ENCODE measurements around the gene TNIK. TPM values are rescaled to one million over a fixed set of nuclear protein-coding genes. Genes with fewer than 3 reads are reported as not detected.

Gene TNIK
- total and polyA plus RNA-seq, 2 of the 13 experiments (the other 11 are each of a cell fraction or from before 2014, with no cell fraction given), result 0.15 to 0.22 TPM

- TF ChIP-seq KAT7 (CRISPR knock-in tag; IDR thresholded peaks at IDR 0.05; ENCODE audit: borderline replicate concordance) (0 out of 2 replicates have a peak, but pooled peaks have one; percentile 37), ZSCAN31 (CRISPR knock-in tag; IDR thresholded peaks at IDR 0.05; ENCODE audit: low read depth) (no peak), ARID2 (CRISPR knock-in tag; IDR thresholded peaks at IDR 0.05; ENCODE audit: borderline replicate concordance) (0 out of 2 replicates have a peak, but pooled peaks have one; percentile 20), ZNF569 (CRISPR knock-in tag; IDR thresholded peaks at IDR 0.05; ENCODE audit: borderline replicate concordance) (no peak; the same call in 1 of the 2 replicates), POLR2A (IDR thresholded peaks at IDR 0.05; ENCODE audit: insufficient read depth in 1 of 2, low read depth in 2 of 2, low read length in 2 of 2) (no peak), NR2F1 (CRISPR knock-in tag; IDR thresholded peaks at IDR 0.05) (peak; percentile 70 to 90), ZNF337 (CRISPR knock-in tag; IDR thresholded peaks at IDR 0.05; ENCODE audit: borderline replicate concordance, low read depth) (no peak), ZSCAN20 (CRISPR knock-in tag; IDR thresholded peaks at IDR 0.05; ENCODE audit: borderline replicate concordance) (no peak), ZNF772 (CRISPR knock-in tag; IDR thresholded peaks at IDR 0.05) (peak; percentile 22; the same call in 1 of the 2 replicates), WIZ (CRISPR knock-in tag; IDR thresholded peaks at IDR 0.05) (no peak), MIXL1 (CRISPR knock-in tag; IDR thresholded peaks at IDR 0.05) (peak; percentile 91), NFE2 (CRISPR knock-in tag; IDR thresholded peaks at IDR 0.05) (no peak), KMT2A (CRISPR knock-in tag; IDR thresholded peaks at IDR 0.05) (peak; percentile 28; the same call in 1 of the 2 replicates), HMG20A (CRISPR knock-in tag; IDR thresholded peaks at IDR 0.05; ENCODE audit: borderline replicate concordance) (peak; percentile 97), SRF (IDR thresholded peaks at IDR 0.05; ENCODE audit: low read depth, low read length) (no peak), THAP8 (CRISPR knock-in tag; IDR thresholded peaks at IDR 0.05; ENCODE audit: borderline replicate concordance) (no peak), ZNF775 (CRISPR knock-in tag; IDR thresholded peaks at IDR 0.05; ENCODE audit: borderline replicate concordance) (peak; percentile 46; the same call in 1 of the 2 replicates), KAT8 (CRISPR knock-in tag; IDR thresholded peaks at IDR 0.05) (peak; percentile 23; the same call in 1 of the 2 replicates), FOSL2 (CRISPR knock-in tag; IDR thresholded peaks at IDR 0.05) (peak; percentile 90), FOXP4 (CRISPR knock-in tag; IDR thresholded peaks at IDR 0.05) (peak; percentile 98), ZNF281 (CRISPR knock-in tag; IDR thresholded peaks at IDR 0.05; ENCODE audit: borderline replicate concordance) (peak; percentile 66; the same call in 1 of the 2 replicates), RARA (CRISPR knock-in tag; IDR thresholded peaks at IDR 0.05) (peak; percentile 91), HNRNPH1 (optimal IDR thresholded peaks at IDR 0.05; ENCODE audit: low read depth, low read length) (no peak), AHR (CRISPR knock-in tag; IDR thresholded peaks at IDR 0.05) (no peak), MIER2 (CRISPR knock-in tag; IDR thresholded peaks at IDR 0.05) (0 out of 2 replicates have a peak, but pooled peaks have one; percentile 52), SAFB2 (CRISPR knock-in tag; IDR thresholded peaks at IDR 0.05; ENCODE audit: borderline replicate concordance, low read depth) (no peak)
Measured at GRCh38 chr3:171013822-171014748, 446.1 kb downstream of the TNIK start (continued).

Data from HepG2 (cell line).